SU-DHL-6 (cell line): ENCODE measurements around the gene MAGED1.

Experiments used
- H2AFZ ChIP-seq: fragments of 200-600 bp; sonication (generic); 2 replicates; pipeline ENCODE4 v1.6.1; 2014; ENCODE audit warnings: low read depth, mild to moderate bottlenecking, moderate library complexity, mixed read lengths, antibody characterized with exemption, low read length; ENCODE audit not compliant: severe bottlenecking
- H3F3A ChIP-seq: fragments of 200-600 bp; shearing (Covaris generic); 2 replicates; pipeline ENCODE4 v1.6.0; 2016; ENCODE audit warnings: antibody characterized with exemption, mild to moderate bottlenecking; ENCODE audit not compliant: insufficient read depth
- H3K27ac ChIP-seq: fragments of 200-600 bp; sonication (generic); 2 replicates; pipeline ENCODE4 v1.5.1; 2016; ENCODE audit warnings: low read depth, mild to moderate bottlenecking, low read length, moderate library complexity, mixed read lengths
- H3K27me3 ChIP-seq: fragments of 200-600 bp; sonication (generic), shearing (Covaris generic); 2 replicates; pipeline ENCODE4 v1.6.0; 2014; ENCODE audit warnings: mild to moderate bottlenecking, low read length
- H3K36me3 ChIP-seq: fragments of 200-600 bp; sonication (generic); 2 replicates; pipeline ENCODE4 v1.6.1; 2014; ENCODE audit warnings: mild to moderate bottlenecking, low read length, mixed read lengths
- H3K4me2 ChIP-seq: fragments of 300-600, 200-600 bp; shearing (Covaris generic), sonication (generic); 2 replicates; pipeline ENCODE4 v1.6.0; 2014; ENCODE audit warnings: low read length, low read depth, mild to moderate bottlenecking; ENCODE audit not compliant: poor library complexity, severe bottlenecking
- H3K4me3 ChIP-seq: fragments of 200-600 bp; sonication (generic); 2 replicates; pipeline ENCODE4 v1.5.1; 2014; ENCODE audit warnings: antibody characterized with exemption, low read length, mild to moderate bottlenecking, mixed read lengths; ENCODE audit not compliant: insufficient read depth, poor library complexity, severe bottlenecking
- H3K79me2 ChIP-seq: fragments of 200-600 bp; sonication (generic); 2 replicates; pipeline ENCODE4 v1.6.1; 2014; ENCODE audit warnings: mild to moderate bottlenecking, low read length, moderate library complexity; ENCODE audit not compliant: insufficient read depth
- H3K9ac ChIP-seq: fragments of 200-600 bp; sonication (generic); 2 replicates; pipeline ENCODE4 v1.7.0; 2014; ENCODE audit warnings: mild to moderate bottlenecking, low read length
- H3K9me2 ChIP-seq: fragments of 200-600 bp; sonication (generic); replicated peaks from 2 replicates; pipeline ENCODE4 v1.6.1; 2014; ENCODE audit warnings: low read length; ENCODE audit not compliant: insufficient read depth
- H3K9me3 ChIP-seq: fragments of 200-600 bp; sonication (generic); 2 replicates; pipeline ENCODE4 v1.6.1; 2014; ENCODE audit warnings: low read length, mixed read lengths; ENCODE audit not compliant: insufficient read depth
- H4K20me1 ChIP-seq: fragments of 200-600 bp; sonication (generic); 2 replicates; pipeline ENCODE4 v1.6.1; 2014; ENCODE audit warnings: low read depth, mild to moderate bottlenecking, antibody characterized with exemption, low read length, moderate library complexity, mixed read lengths
- EZH2phosphoT487 ChIP-seq: fragments of 200-600 bp; sonication (generic), shearing (Covaris generic); conservative IDR thresholded peaks from 2 replicates; pipeline ENCODE4 v1.6.1; 2018; ENCODE audit warnings: mild to moderate bottlenecking, antibody characterized with exemption, low read length, moderate library complexity, mixed read lengths
- TF ChIP-seq, protein P1 (sequence below): fragments of 200-600 bp; sonication (generic); IDR thresholded peaks from one replicate; pipeline ENCODE4 v1.5.1; 2017; ENCODE audit warnings: antibody characterized with exemption, mild to moderate bottlenecking, low read length, moderate library complexity; ENCODE audit not compliant: insufficient read depth, poor library complexity, severe bottlenecking

Gene MAGED1

DNA sequence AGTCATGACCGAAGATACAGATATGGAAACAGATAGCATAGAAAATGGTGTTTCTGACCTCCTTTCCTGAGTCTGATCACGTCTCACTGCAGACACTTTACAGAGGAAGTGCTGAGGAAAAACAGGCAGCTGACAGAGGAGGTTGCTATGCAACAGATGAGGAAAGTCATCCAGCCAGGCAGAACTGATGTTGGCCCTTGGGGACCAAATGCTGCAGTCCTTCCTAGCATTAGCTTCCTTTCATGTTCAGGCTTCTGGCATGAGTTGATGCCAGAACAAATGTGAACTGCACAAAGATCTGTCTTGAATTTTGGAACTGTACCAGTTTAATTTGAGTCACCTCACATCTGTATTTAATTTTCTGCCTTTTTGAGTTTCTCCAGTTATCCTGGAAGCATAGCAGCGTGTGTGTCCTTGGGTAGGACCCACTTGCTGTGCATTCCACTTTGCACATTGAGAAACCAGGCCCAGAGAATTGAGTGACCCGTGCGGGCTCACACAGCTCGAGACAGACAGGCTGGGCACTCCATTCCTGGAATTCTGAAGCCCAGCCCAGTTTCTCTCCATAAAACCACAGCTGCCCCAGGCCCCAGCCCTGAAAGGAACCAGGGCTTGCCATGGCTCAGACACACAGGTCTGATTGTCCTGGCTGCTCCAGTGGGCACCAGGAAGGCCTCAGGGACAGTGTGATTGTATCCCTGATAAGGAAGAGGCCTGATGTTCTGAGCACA, 1.4 kb upstream of the MAGED1 start:
- H3K9me2 ChIP-seq = no peaks in the 10 kb centered on the region
- no peaks in the 10 kb centered on the region for H3F3A ChIP-seq
- H3K9me3 ChIP-seq = no peaks in the 10 kb centered on the region
- H3K27me3 ChIP-seq = no peaks in the 10 kb centered on the region
- peaks cover 18% of the 10 kb centered on the region for H3K79me2 ChIP-seq
- H3K9ac ChIP-seq = peak overlapping the region; percentile 61
- H2AFZ ChIP-seq = no peak overlapping the region
- H3K27ac ChIP-seq = peak overlapping the region; percentile 72
- TF ChIP-seq, protein P1, sequence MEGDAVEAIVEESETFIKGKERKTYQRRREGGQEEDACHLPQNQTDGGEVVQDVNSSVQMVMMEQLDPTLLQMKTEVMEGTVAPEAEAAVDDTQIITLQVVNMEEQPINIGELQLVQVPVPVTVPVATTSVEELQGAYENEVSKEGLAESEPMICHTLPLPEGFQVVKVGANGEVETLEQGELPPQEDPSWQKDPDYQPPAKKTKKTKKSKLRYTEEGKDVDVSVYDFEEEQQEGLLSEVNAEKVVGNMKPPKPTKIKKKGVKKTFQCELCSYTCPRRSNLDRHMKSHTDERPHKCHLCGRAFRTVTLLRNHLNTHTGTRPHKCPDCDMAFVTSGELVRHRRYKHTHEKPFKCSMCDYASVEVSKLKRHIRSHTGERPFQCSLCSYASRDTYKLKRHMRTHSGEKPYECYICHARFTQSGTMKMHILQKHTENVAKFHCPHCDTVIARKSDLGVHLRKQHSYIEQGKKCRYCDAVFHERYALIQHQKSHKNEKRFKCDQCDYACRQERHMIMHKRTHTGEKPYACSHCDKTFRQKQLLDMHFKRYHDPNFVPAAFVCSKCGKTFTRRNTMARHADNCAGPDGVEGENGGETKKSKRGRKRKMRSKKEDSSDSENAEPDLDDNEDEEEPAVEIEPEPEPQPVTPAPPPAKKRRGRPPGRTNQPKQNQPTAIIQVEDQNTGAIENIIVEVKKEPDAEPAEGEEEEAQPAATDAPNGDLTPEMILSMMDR = no peak
- no peak for TF ChIP-seq EZH2phosphoT487
- no peak overlapping the region for H3K4me3 ChIP-seq
- H4K20me1 ChIP-seq = no peaks in the 10 kb centered on the region
- H3K36me3 ChIP-seq = no peaks in the 10 kb centered on the region
- H3K4me2 ChIP-seq = peak overlapping the region; percentile 82

- no peaks in the 10 kb centered on the region for H3K9me2 ChIP-seq
- no peaks in the 10 kb centered on the region for H3K9me3 ChIP-seq
- peak overlapping the region; percentile 79 for H3K4me2 ChIP-seq
- no peaks in the 10 kb centered on the region for H4K20me1 ChIP-seq
- TF ChIP-seq EZH2phosphoT487 = no peak
- TF ChIP-seq, protein P1 = no peak
- no peaks in the 10 kb centered on the region for H3K27me3 ChIP-seq
- H3K27ac ChIP-seq = peak overlapping the region; percentile 74
- H3K4me3 ChIP-seq = peak overlapping the region; percentile 88
- no peaks in the 10 kb centered on the region for H3F3A ChIP-seq
- H3K36me3 ChIP-seq = no peaks in the 10 kb centered on the region
- H3K9ac ChIP-seq = peak overlapping the region; percentile 81
- peaks cover 18% of the 10 kb centered on the region for H3K79me2 ChIP-seq
- H2AFZ ChIP-seq = peak overlapping the region; percentile 48
Measured at GRCh38 chrX:51893931-51894696, 691 bp downstream of the MAGED1 start.

DNA sequence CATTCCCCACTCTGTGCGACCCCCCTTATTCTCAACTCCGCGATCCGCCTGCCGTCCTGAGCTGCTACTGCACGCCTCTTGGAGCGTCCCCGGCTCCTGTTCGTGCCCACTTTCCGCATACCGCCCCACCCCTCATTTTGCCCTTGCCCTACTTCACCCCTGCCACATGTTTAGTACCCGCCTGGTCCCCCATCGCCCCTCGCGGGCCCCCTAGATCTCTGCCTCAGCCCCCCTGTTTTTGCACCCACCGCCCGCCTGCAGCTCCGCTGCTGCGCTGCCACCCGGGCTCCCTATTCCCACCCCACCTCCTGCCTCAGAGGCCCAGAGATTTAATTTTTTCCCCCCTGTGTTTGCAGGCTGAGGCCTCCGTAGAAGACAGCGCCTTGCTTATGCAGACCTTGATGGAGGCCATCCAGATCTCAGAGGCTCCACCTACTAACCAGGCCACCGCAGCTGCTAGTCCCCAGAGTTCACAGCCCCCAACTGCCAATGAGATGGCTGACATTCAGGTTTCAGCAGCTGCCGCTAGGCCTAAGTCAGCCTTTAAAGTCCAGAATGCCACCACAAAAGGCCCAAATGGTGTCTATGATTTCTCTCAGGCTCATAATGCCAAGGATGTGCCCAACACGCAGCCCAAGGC, 1.4 kb downstream of the MAGED1 start:
- Histone ChIP-seq H3K9ac (peak overlapping the region; percentile 81), H3K36me3 (no peaks in the 10 kb centered on the region), H3K9me2 (no peaks in the 10 kb centered on the region), H4K20me1 (no peaks in the 10 kb centered on the region), H3K79me2 (peaks cover 18% of the 10 kb centered on the region), H3K27me3 (no peaks in the 10 kb centered on the region), H3K9me3 (no peaks in the 10 kb centered on the region), H3K4me2 (peak overlapping the region; percentile 79), H3K27ac (peak overlapping the region; percentile 74), H3K4me3 (peak overlapping the region; percentile 88), H2AFZ (peak overlapping the region; percentile 48), H3F3A (no peaks in the 10 kb centered on the region)
- TF ChIP-seq EZH2phosphoT487 = no peak
- TF ChIP-seq, protein P1 = no peak
